SK-N-MC (cell line): ENCODE measurements around the gene FER.

Experiments used
- EZH2 ChIP-seq: fragments of 200-600 bp; sonication (generic); IDR thresholded peaks from one replicate; pipeline ENCODE4 v1.6.1; 2017; ENCODE audit warnings: antibody characterized with exemption
- POLR2AphosphoS5 ChIP-seq: IDR thresholded peaks from 2 replicates; pipeline ENCODE4 v1.6.1; 2012; ENCODE audit warnings: mild to moderate bottlenecking, low read depth, low read length, borderline replicate concordance

DNA sequence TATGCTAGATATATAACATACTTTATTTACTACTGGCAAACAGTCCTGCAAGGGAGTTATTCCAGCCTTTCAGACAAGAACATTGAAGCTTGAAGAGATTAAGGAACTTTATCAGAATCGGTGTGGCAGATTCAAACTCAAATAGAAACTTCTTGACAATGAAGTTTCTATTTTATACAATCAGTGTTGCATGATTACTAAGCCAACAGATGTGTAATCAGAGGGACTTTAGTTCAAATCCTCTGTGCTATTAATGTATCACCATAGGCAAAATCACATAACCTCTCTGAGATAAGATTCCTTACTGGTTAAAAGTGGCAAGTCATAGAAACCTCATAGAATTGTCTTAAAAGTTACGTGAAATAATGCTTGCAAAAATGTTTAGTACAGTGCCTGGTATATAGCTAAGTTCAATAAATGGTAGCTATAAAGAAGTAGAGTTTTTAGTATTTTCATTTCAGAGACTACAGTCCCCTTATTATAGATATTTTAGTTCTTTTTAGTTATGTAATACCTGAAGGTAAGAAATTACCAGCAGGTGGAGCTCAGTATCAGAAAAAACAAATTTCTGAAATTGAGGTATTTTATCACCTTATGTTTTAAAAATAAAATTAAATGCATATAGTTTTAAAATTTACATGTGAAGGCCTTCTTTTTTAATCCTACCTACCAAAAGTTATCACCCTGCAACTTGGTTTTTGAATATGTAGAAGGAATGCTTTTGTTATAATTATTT lies 172.1 kb downstream of the FER start:
- no peak for TF ChIP-seq EZH2
- TF ChIP-seq POLR2AphosphoS5, result no peak
